Loucy (cell line): Measurements from ENCODE around the gene TBC1D1.
A peak's percentile ranks its signal among the peaks of the same experiment; 100 is the strongest.

Experiments
- CTCF ChIP-seq: fragments of 200-600 bp; sonication (generic); conservative IDR thresholded peaks from 2 replicates; pipeline ENCODE4 v1.5.1; 2014; ENCODE audit warnings: mild to moderate bottlenecking, antibody characterized with exemption, low read length
- EZH2phosphoT487 ChIP-seq: fragments of 200-600 bp; IDR thresholded peaks from 2 replicates; pipeline ENCODE4 v1.6.1; 2018; ENCODE audit warnings: antibody characterized with exemption, mild to moderate bottlenecking, moderate library complexity, borderline replicate concordance

DNA sequence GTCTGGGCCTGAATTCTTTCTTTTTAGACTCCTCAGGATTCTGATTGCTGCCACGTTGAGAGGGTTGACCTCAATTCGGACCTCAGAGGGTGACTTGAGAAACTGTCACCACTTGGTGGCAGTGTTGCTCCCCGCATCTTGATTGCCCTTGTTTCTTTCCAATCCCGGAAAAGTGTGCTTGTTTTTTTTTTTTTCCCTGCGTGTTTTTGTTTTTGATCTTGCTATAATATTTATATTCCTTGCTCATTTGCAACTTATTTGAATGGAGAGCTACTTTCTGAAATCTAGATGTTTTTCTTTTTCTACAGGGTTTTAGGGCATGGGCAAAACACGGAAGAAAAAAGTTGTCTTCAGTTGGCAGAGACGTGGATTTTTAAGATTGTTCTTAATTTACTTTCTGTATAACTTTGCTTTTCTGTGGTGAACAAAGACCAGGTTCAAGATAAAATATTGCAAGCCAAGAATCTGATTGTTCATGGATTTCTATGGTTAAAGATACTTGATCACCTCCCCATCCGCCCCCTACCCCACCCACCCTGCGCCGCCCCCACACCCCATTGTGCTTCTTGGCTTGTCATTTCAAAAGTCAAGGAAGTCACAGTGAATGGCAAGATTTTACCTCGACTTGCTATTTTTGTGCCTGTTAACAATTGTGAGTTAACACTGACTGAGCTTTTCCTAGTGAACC is 171.3 kb downstream of the TBC1D1 start:
- peak; percentile 92 for TF ChIP-seq CTCF
- no peak for TF ChIP-seq EZH2phosphoT487
